ENCODE measurements around the gene DBH. TPM values are rescaled to one million over a fixed set of nuclear protein-coding genes. Genes with fewer than 3 reads are reported as not detected.

DBH gene
- total and polyA plus RNA-seq, 2 of the 13 experiments (the other 11 are each of a cell fraction or from before 2014, with no cell fraction given): not detected

GRCh38 chr9:133587051-133587450 lies 49.1 kb upstream of the DBH start:
- Histone ChIP-seq H3K9ac (ENCODE audit: insufficient read depth, low read depth, low read length) (no peak overlapping the region), H3K27ac (ENCODE audit: extremely low read length, insufficient read depth, low read length) (no peak overlapping the region), H2AFZ (ENCODE audit: low read length) (no peak overlapping the region), H3K36me3 (replicated peaks in 1 of 2; ENCODE audit: control insufficient read depth in 1 of 2, insufficient read depth in 2 of 2, low read length in 2 of 2) (no peaks in the 10 kb centered on the region), H4K20me1 (ENCODE audit: insufficient read depth, low read length) (no peaks in the 10 kb centered on the region), H3K4me3 (replicated peaks in 1 of 3; ENCODE audit: insufficient read depth in 1 of 3, low read depth in 2 of 3, low read length in 3 of 3) (no peak overlapping the region), H3K4me1 (ENCODE audit: insufficient read depth, low read length) (no peaks in the 10 kb centered on the region), H3K79me2 (ENCODE audit: insufficient read depth, low read length) (no peaks in the 10 kb centered on the region), H3K9me3 (ENCODE audit: low read length) (no peaks in the 10 kb centered on the region), H3K27me3 (ENCODE audit: control insufficient read depth in 1 of 2, insufficient read depth in 2 of 2, low read length in 2 of 2) (peaks cover 18 to 74% of the 10 kb centered on the region in 2 experiments), H3K4me2 (ENCODE audit: low read depth, low read length) (no peak overlapping the region)
- TF ChIP-seq KDM4B (CRISPR knock-in tag; IDR thresholded peaks at IDR 0.05): no peak
- no peak for TF ChIP-seq ZNF562 (CRISPR knock-in tag; IDR thresholded peaks at IDR 0.05; ENCODE audit: borderline replicate concordance)
- no peak for TF ChIP-seq ATAD3A (CRISPR knock-in tag; IDR thresholded peaks at IDR 0.05)
- TF ChIP-seq SRF (IDR thresholded peaks at IDR 0.05; ENCODE audit: low read depth, low read length): no peak
- TF ChIP-seq ATF1 (CRISPR knock-in tag; IDR thresholded peaks at IDR 0.05): no peak
- TF ChIP-seq FIP1L1 (IDR thresholded peaks at IDR 0.05; ENCODE audit: borderline replicate concordance, insufficient read depth, low read depth, low read length): no peak
- TF ChIP-seq ZNF609 (CRISPR knock-in tag; IDR thresholded peaks at IDR 0.05; ENCODE audit: borderline replicate concordance): no peak
- TF ChIP-seq ZNF136 (CRISPR knock-in tag; IDR thresholded peaks at IDR 0.05; ENCODE audit: low read depth): no peak
- in situ Hi-C loops (cut with HindIII; ENCODE audit: extremely low pct_ligation_motif_present, low pct_unique_long_range_greater_than_20kb) (no loop called here), intact Hi-C loops (cut with micrococcal nuclease; ENCODE audit: unreplicated experiment) (loop anchor here (5.0 kb wide), 1 partner anchor 140 kb away; no protein-coding TSS in a partner anchor)
- ChIA-PET POLR2A (no interaction called here), CTCF (ENCODE audit: low intra/inter-chr PET ratio, low total read pairs) (no interaction called here)
- DNase-seq (ENCODE audit: low spot score): no peak
- no peak for FAIRE-seq
- ATAC-seq: no peak
- BruUV-seq (replicated peaks): no TSS peak
- WGBS (ENCODE audit: low lambda C conversion rate): 73% methylated on average over 3 of the region's 8 CpGs

Measured in HepG2 (cell line).